Lower leg skin (tissue), 3 donors: Measurements from ENCODE around the gene DLG2.

Source experiments
- CTCF ChIP-seq, 3 donors: fragments of 450-650 bp; IDR thresholded peaks; one replicate each; pipeline ENCODE4 v1.5.1; 2016; ENCODE audit warnings: antibody characterized with exemption in 3 of 3, mild to moderate bottlenecking in 3 of 3, moderate library complexity in 2 of 3
- POLR2A ChIP-seq, 2 donors: fragments of 450-650 bp; IDR thresholded peaks; one replicate each; pipeline ENCODE4 v1.6.1; 2016 to 2017; ENCODE audit warnings: antibody characterized with exemption in 2 of 2, mild to moderate bottlenecking in 1 of 2, moderate library complexity in 1 of 2

DNA sequence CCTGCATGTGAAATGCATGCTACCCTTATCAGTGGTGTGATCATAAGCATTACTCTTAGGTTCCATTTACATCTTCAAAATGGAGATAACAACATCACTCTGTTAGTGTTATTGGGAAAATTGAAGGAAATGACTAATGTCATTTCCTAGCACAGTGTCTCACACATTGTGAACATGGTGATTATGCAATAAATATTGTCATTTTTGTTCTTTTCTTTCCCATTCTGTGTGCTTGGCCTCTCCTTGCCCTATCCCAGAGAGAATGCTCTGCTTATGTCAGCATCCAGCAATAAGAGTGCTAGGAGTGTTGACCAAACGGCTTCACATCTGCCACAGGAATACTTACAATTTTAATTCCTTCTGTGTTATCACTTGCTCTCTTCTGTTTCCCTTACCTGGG lies 1316.9 kb downstream of the DLG2 start:
- TF ChIP-seq POLR2A (IDR thresholded peaks at IDR 0.05) (no peak), CTCF (IDR thresholded peaks at IDR 0.05) (no peak)
